HepG2 (cell line): ENCODE results near the gene CDK5RAP1. TPM values are rescaled to one million over a fixed set of nuclear protein-coding genes. Genes with fewer than 3 reads are reported as not detected.

Source experiments
- CHCHD3 ChIP-seq: sonication (generic); formaldehyde crosslinking; IDR thresholded peaks from 2 replicates; pipeline ENCODE4 v1.8.0; 2022; ENCODE audit warnings: mild to moderate bottlenecking, missing genetic modification reagents, moderate library complexity
- CREBL2 ChIP-seq: sonication (generic); formaldehyde crosslinking; IDR thresholded peaks from 2 replicates; pipeline ENCODE4 v1.8.1; 2023; ENCODE audit warnings: missing genetic modification reagents, mild to moderate bottlenecking, borderline replicate concordance
- CSRNP2 ChIP-seq: sonication (generic); formaldehyde crosslinking; conservative IDR thresholded peaks from 2 replicates; pipeline ENCODE4 v1.8.0; 2022; ENCODE audit warnings: low read depth, missing genetic modification reagents
- FOSL1 ChIP-seq: sonication (generic); formaldehyde crosslinking; IDR thresholded peaks from 2 replicates; pipeline ENCODE4 v1.9.0; 2021; ENCODE audit warnings: missing genetic modification reagents, borderline replicate concordance
- HIVEP1 ChIP-seq: sonication (generic); formaldehyde crosslinking; IDR thresholded peaks from 2 replicates; pipeline ENCODE4 v1.4.0; 2020; ENCODE audit warnings: mild to moderate bottlenecking, missing genetic modification reagents
- JDP2 ChIP-seq: sonication (generic); formaldehyde crosslinking; IDR thresholded peaks from 2 replicates; pipeline ENCODE4 v1.8.1; 2022; ENCODE audit warnings: missing genetic modification reagents, borderline replicate concordance
- LCORL ChIP-seq, 2 experiments: fragments of 450-650 bp in 1 of 2; sonication (generic) in 1 of 2; formaldehyde crosslinking in 1 of 2; IDR thresholded peaks; 2 replicates each; pipeline versions ENCODE4 v1.5.0 to v1.6.1; 2017 to 2020; ENCODE audit warnings: antibody characterized with exemption in 1 of 2, missing genetic modification reagents in 1 of 2
- MTF1 ChIP-seq: sonication (generic); formaldehyde crosslinking; IDR thresholded peaks from 2 replicates; pipeline ENCODE4 v1.5.0; 2020; ENCODE audit warnings: missing genetic modification reagents
- MXI1 ChIP-seq: IDR thresholded peaks from 3 replicates; pipeline ENCODE4 v1.6.1; 2012; ENCODE audit warnings: low read depth, low read length, inconsistent platforms, borderline replicate concordance
- NFIC ChIP-seq: IDR thresholded peaks from 2 replicates; pipeline ENCODE4 v1.6.1; 2012; ENCODE audit warnings: mild to moderate bottlenecking, low read length, inconsistent platforms
- POGZ ChIP-seq: sonication (generic); formaldehyde crosslinking; IDR thresholded peaks from 2 replicates; pipeline ENCODE4 v1.4.0; 2020; ENCODE audit warnings: mild to moderate bottlenecking, missing genetic modification reagents
- RNF2 ChIP-seq: fragments of 450-650 bp; conservative IDR thresholded peaks from 2 replicates; pipeline ENCODE4 v1.6.1; 2016; ENCODE audit warnings: low read depth
- SOX5 ChIP-seq: IDR thresholded peaks from 2 replicates; pipeline ENCODE4 v1.6.1; 2016; ENCODE audit warnings: borderline replicate concordance
- ZBTB20 ChIP-seq: sonication (generic); formaldehyde crosslinking; IDR thresholded peaks from 2 replicates; pipeline ENCODE4 v1.8.1; 2023; ENCODE audit warnings: missing genetic modification reagents, low read depth, mild to moderate bottlenecking, borderline replicate concordance
- ZBTB42 ChIP-seq: sonication (generic); formaldehyde crosslinking; IDR thresholded peaks from 2 replicates; pipeline ENCODE4 v1.5.0; 2020; ENCODE audit warnings: mild to moderate bottlenecking, missing genetic modification reagents
- ZNF33B ChIP-seq: sonication (generic); formaldehyde crosslinking; IDR thresholded peaks from 2 replicates; pipeline ENCODE4 v1.5.1; 2020; ENCODE audit warnings: mild to moderate bottlenecking, missing genetic modification reagents
- ZNF547 ChIP-seq: sonication (generic); formaldehyde crosslinking; IDR thresholded peaks from 2 replicates; pipeline ENCODE4 v1.5.1; 2020; ENCODE audit warnings: mild to moderate bottlenecking, missing genetic modification reagents
- ZNF598 ChIP-seq: sonication (generic); formaldehyde crosslinking; IDR thresholded peaks from 2 replicates; pipeline ENCODE4 v1.5.1; 2020; ENCODE audit warnings: mild to moderate bottlenecking, missing genetic modification reagents, borderline replicate concordance
- ZNF646 ChIP-seq: sonication (generic); formaldehyde crosslinking; IDR thresholded peaks from 2 replicates; pipeline ENCODE4 v1.9.0; 2021; ENCODE audit warnings: mild to moderate bottlenecking, missing genetic modification reagents
- ZNF788 ChIP-seq: sonication (generic); formaldehyde crosslinking; IDR thresholded peaks from 2 replicates; pipeline ENCODE4 v1.5.0; 2020; ENCODE audit warnings: mild to moderate bottlenecking, missing genetic modification reagents, borderline replicate concordance
- polyA plus RNA-seq, 8 experiments: library from polyadenylated mRNA; depleted of rRNA in 3 of 8; stranded (reverse) in 7 of 8; unstranded in 1 of 8; fragments of >200 nt; fragmentation: Illumina TruSeq in 4 of 8; extraction: Trizol in 4 of 8; gene quantifications; 2 replicates each; pipeline versions ENCODE4 v1.2.1 to v1.2.3, GENCODE V29; 2011 to 2016; ENCODE audit warnings: low read depth in 4 of 8, missing spikeins in 1 of 8, mixed read lengths in 1 of 8; ENCODE audit not compliant: insufficient read depth in 1 of 8
- total RNA-seq, 5 experiments: library from RNA; depleted of rRNA; stranded (reverse); fragments of >200 nt; fragmentation: Illumina TruSeq; extraction: Trizol; gene quantifications; 2 replicates each; pipeline ENCODE4 v1.2.3, GENCODE V29; 2016; ENCODE audit warnings: low read depth in 1 of 5

The CDK5RAP1 gene
- total and polyA plus RNA-seq, 2 of the 13 experiments (the other 11 are each of a cell fraction or from before 2014, with no cell fraction given) = 53.6 to 98.2 TPM

GRCh38 chr20:33443512-33444239 lies 42.4 kb upstream of the CDK5RAP1 start, which contains the start of gene SNTA1 (continued):
- TF ChIP-seq ZNF598 (CRISPR knock-in tag) = no peak
- TF ChIP-seq NFIC = no peak
- no peak for TF ChIP-seq LCORL (IDR thresholded peaks at IDR 0.05)
- no peak for TF ChIP-seq LCORL (CRISPR knock-in tag; IDR thresholded peaks at IDR 0.05)
- TF ChIP-seq RNF2 = peak; percentile 45
- TF ChIP-seq CREBL2 (CRISPR knock-in tag) = peak; percentile 44; the same call in 1 of the 2 replicates
- TF ChIP-seq CSRNP2 (CRISPR knock-in tag) = no peak
- TF ChIP-seq ZBTB42 (CRISPR knock-in tag) = no peak
- 0 out of 2 replicates have a peak, but pooled peaks have one; percentile 29 for TF ChIP-seq SOX5
- TF ChIP-seq FOSL1 (CRISPR knock-in tag) = no peak
- TF ChIP-seq ZNF33B = no peak; the same call in 1 of the 2 replicates
- TF ChIP-seq CHCHD3 = no peak
- no peak; the same call in 1 of the 2 replicates for TF ChIP-seq ZNF547 (CRISPR knock-in tag)
- no peak; the same call in 1 of the 2 replicates for TF ChIP-seq ZNF788 (CRISPR knock-in tag)
- TF ChIP-seq POGZ = no peak
- no peak for TF ChIP-seq MTF1 (CRISPR knock-in tag)
- TF ChIP-seq ZNF646 (CRISPR knock-in tag) = no peak
- TF ChIP-seq HIVEP1 (CRISPR knock-in tag) = no peak
- TF ChIP-seq JDP2 = no peak
- TF ChIP-seq ZBTB20 (CRISPR knock-in tag) = no peak
- TF ChIP-seq MXI1 = peak; percentile 69; the same call in 2 of the 3 replicates
